GM23338 (cell line): ENCODE data around the gene ZNF609. TPM values are rescaled to one million over a fixed set of nuclear protein-coding genes. Genes with fewer than 3 reads are reported as not detected.
A peak's percentile ranks its signal among the peaks of the same experiment; 100 is the strongest.

ENCODE experiments used
- ATAC-seq: fragments of 200-7000 bp; cut with Tn5 transposase; 3 replicates; pipeline ENCODE4 v1.9.1; 2020
- DNase-seq: peaks from one replicate; pipeline ENCODE4 v3.0.0-alpha.2; 2015; ENCODE audit warnings: low spot score
- H2AFZ ChIP-seq: fragments of 200-600 bp; sonication (generic); 2 replicates; pipeline ENCODE4 v1.8.0; 2016; ENCODE audit warnings: antibody characterized with exemption, mild to moderate bottlenecking, moderate library complexity
- H3F3A ChIP-seq: fragments of 200-600 bp; sonication (generic); replicated peaks from 2 replicates; pipeline ENCODE4 v1.8.0; 2017; ENCODE audit warnings: antibody characterized with exemption, mixed run types, low read depth
- H3K27ac ChIP-seq: fragments of 200-600 bp; sonication (generic); 2 replicates; pipeline ENCODE4 v1.6.1; 2016; ENCODE audit warnings: low read depth
- H3K27me3 ChIP-seq: fragments of 200-600 bp; sonication (generic); 2 replicates; pipeline ENCODE4 v1.8.0; 2016; ENCODE audit warnings: mild to moderate bottlenecking, mixed run types, moderate library complexity; ENCODE audit not compliant: insufficient read depth
- H3K36me3 ChIP-seq: fragments of 200-600 bp; sonication (generic); 2 replicates; pipeline ENCODE4 v1.8.0; 2016; ENCODE audit warnings: mild to moderate bottlenecking; ENCODE audit not compliant: insufficient read depth
- H3K4me1 ChIP-seq: fragments of 200-600 bp; sonication (generic); 2 replicates; pipeline ENCODE4 v1.8.0; 2016; ENCODE audit warnings: mild to moderate bottlenecking, moderate library complexity; ENCODE audit not compliant: insufficient read depth
- H3K4me2 ChIP-seq: fragments of 200-600 bp; sonication (generic); 2 replicates; pipeline ENCODE4 v1.7.1; 2017; ENCODE audit warnings: mixed run types
- H3K4me3 ChIP-seq: fragments of 200-600 bp; sonication (generic); 2 replicates; pipeline ENCODE4 v1.6.1; 2016; ENCODE audit warnings: mixed run types
- H3K79me2 ChIP-seq: fragments of 200-600 bp; sonication (generic); replicated peaks from 2 replicates; pipeline ENCODE4 v1.8.0; 2017; ENCODE audit warnings: mild to moderate bottlenecking; ENCODE audit not compliant: insufficient read depth
- H3K9me2 ChIP-seq: fragments of 200-600 bp; sonication (generic); 2 replicates; pipeline ENCODE4 v1.8.0; 2017; ENCODE audit not compliant: insufficient read depth
- H4K20me1 ChIP-seq: fragments of 200-600 bp; sonication (generic); replicated peaks from 2 replicates; pipeline ENCODE4 v1.8.0; 2017; ENCODE audit warnings: mild to moderate bottlenecking; ENCODE audit not compliant: insufficient read depth
- H3K27ac Mint-ChIP-seq: 2 replicates; pipeline ENCODE4 v1.8.0; 2020; ENCODE audit warnings: inconsistent platforms, mild to moderate bottlenecking, moderate library complexity, mixed read lengths
- H3K27me3 Mint-ChIP-seq: 3 replicates; pipeline ENCODE4 v1.8.0; 2022; ENCODE audit warnings: low read depth, mild to moderate bottlenecking, moderate library complexity, mixed read lengths, inconsistent platforms; ENCODE audit not compliant: insufficient read depth, poor library complexity
- H3K36me3 Mint-ChIP-seq: 3 replicates; pipeline ENCODE4 v1.8.0; 2021; ENCODE audit warnings: low read depth, mild to moderate bottlenecking, inconsistent platforms, moderate library complexity, mixed read lengths
- H3K4me1 Mint-ChIP-seq: 3 replicates; pipeline ENCODE4 v1.8.0; 2020; ENCODE audit warnings: mild to moderate bottlenecking, inconsistent platforms, mixed read lengths
- H3K4me3 Mint-ChIP-seq: 3 replicates; pipeline ENCODE4 v1.8.0; 2021; ENCODE audit warnings: moderate library complexity, mild to moderate bottlenecking, inconsistent platforms, mixed read lengths
- H3K9me3 Mint-ChIP-seq: 3 replicates; pipeline ENCODE4 v1.8.0; 2020; ENCODE audit warnings: moderate library complexity, mild to moderate bottlenecking, inconsistent platforms, mixed read lengths
- EZH2 ChIP-seq: fragments of 200-600 bp; sonication (generic); IDR thresholded peaks from one replicate; pipeline ENCODE4 v1.8.0; 2017; ENCODE audit warnings: antibody characterized with exemption, mild to moderate bottlenecking, low read depth; ENCODE audit not compliant: unreplicated experiment
- EZH2phosphoT487 ChIP-seq: fragments of 200-600 bp; sonication (generic); IDR thresholded peaks from one replicate; pipeline ENCODE4 v1.8.1; 2018; ENCODE audit warnings: antibody characterized with exemption; ENCODE audit not compliant: unreplicated experiment
- JUNB ChIP-seq: IDR thresholded peaks from one replicate; pipeline ENCODE4 v1.6.1; 2016; ENCODE audit warnings: antibody characterized with exemption; ENCODE audit not compliant: unreplicated experiment
- NANOG ChIP-seq: IDR thresholded peaks from 2 replicates; pipeline ENCODE4 v1.6.1; 2016; ENCODE audit warnings: antibody characterized with exemption, borderline replicate concordance
- POLR2AphosphoS5 ChIP-seq: IDR thresholded peaks from 2 replicates; pipeline ENCODE4 v1.6.1; 2016; ENCODE audit warnings: antibody characterized with exemption, low read depth
- ZNF114 ChIP-seq: fragments of 250-450 bp; sonication (Bioruptor Pico); IDR thresholded peaks from 2 replicates; pipeline ENCODE4 v1.5.0; 2020; ENCODE audit warnings: mild to moderate bottlenecking, moderate library complexity
- ZNF462 ChIP-seq: fragments of 250-450 bp; sonication (Bioruptor Pico); IDR thresholded peaks from 2 replicates; pipeline ENCODE4 v1.5.0; 2020; ENCODE audit warnings: mild to moderate bottlenecking, moderate library complexity
- polyA plus RNA-seq: library from polyadenylated mRNA; unstranded; fragments of >200 nt; fragmentation: Nextera tagmentation; extraction: Ambion mirVana; gene quantifications from 2 replicates; pipeline ENCODE4 v1.2.1, GENCODE V29; 2016
- total RNA-seq: library from RNA; depleted of rRNA; stranded (reverse); fragments of >200 nt; shearing (Covaris generic); gene quantifications from 2 replicates; pipeline ENCODE4 v1.2.3, GENCODE V29; 2014
- TF ChIP-seq, protein P1 (sequence below): IDR thresholded peaks from one replicate; pipeline ENCODE4 v1.6.1; 2018; ENCODE audit warnings: antibody characterized with exemption; ENCODE audit not compliant: unreplicated experiment

Gene ZNF609
- total and polyA plus RNA-seq, 2 experiments from 2014 or later = 26.4 to 40.2 TPM

- Histone ChIP-seq H3F3A (no peaks in the 10 kb centered on the region), H3K36me3 (peaks cover 9% of the 10 kb centered on the region), H3K79me2 (no peaks in the 10 kb centered on the region), H3K27ac (no peak overlapping the region), H3K27me3 (no peaks in the 10 kb centered on the region), H4K20me1 (peaks cover 9% of the 10 kb centered on the region; the same call in 1 of the 2 replicates), H3K4me1 (no peaks in the 10 kb centered on the region; the same call in 1 of the 2 replicates), H2AFZ (no peak overlapping the region), H3K9me2 (no peaks in the 10 kb centered on the region), H3K4me2 (no peak overlapping the region), H3K4me3 (no peak overlapping the region)
- DNase-seq (no peak), ATAC-seq (no peak; the same call in 2 of the 3 replicates)
- TF ChIP-seq EZH2 = no peak
- peaks cover 4% of the 10 kb centered on the region for H3K27me3 Mint-ChIP-seq
- no peaks in the 10 kb centered on the region for H3K9me3 Mint-ChIP-seq
- no peak overlapping the region for H3K27ac Mint-ChIP-seq
- no peaks in the 10 kb centered on the region for H3K4me1 Mint-ChIP-seq
- H3K36me3 Mint-ChIP-seq = peaks cover 39% of the 10 kb centered on the region
- no peak overlapping the region for H3K4me3 Mint-ChIP-seq
Measured at GRCh38 chr15:64673866-64674265, 213.5 kb downstream of the ZNF609 start.

GRCh38 chr15:64678126-64678819 is 217.9 kb downstream of the ZNF609 start:
- Histone ChIP-seq H2AFZ (no peak overlapping the region), H3K27ac (0 out of 2 replicates have a peak overlapping the region, but pooled peaks have one; percentile 55), H3K36me3 (peaks cover 26% of the 10 kb centered on the region), H3F3A (0 out of 2 replicates have a peak, but pooled peaks cover 6% of the 10 kb centered on the region), H3K9me2 (no peaks in the 10 kb centered on the region), H3K4me3 (no peak overlapping the region), H3K79me2 (no peaks in the 10 kb centered on the region), H3K4me2 (no peak overlapping the region), H3K4me1 (no peaks in the 10 kb centered on the region), H4K20me1 (peaks cover 9% of the 10 kb centered on the region; the same call in 1 of the 2 replicates), H3K27me3 (no peaks in the 10 kb centered on the region)
- peaks cover 77% of the 10 kb centered on the region for H3K36me3 Mint-ChIP-seq
- H3K9me3 Mint-ChIP-seq = no peaks in the 10 kb centered on the region
- H3K27ac Mint-ChIP-seq = no peak overlapping the region
- no peak for DNase-seq
- no peaks in the 10 kb centered on the region for H3K4me1 Mint-ChIP-seq
- H3K4me3 Mint-ChIP-seq = no peak overlapping the region
- no peak for ATAC-seq
- TF ChIP-seq POLR2AphosphoS5 (no peak), NANOG (no peak), ZNF462 (no peak), ZNF114 (no peak), JUNB (no peak), EZH2phosphoT487 (no peak), EZH2 (no peak)
- TF ChIP-seq, protein P1, sequence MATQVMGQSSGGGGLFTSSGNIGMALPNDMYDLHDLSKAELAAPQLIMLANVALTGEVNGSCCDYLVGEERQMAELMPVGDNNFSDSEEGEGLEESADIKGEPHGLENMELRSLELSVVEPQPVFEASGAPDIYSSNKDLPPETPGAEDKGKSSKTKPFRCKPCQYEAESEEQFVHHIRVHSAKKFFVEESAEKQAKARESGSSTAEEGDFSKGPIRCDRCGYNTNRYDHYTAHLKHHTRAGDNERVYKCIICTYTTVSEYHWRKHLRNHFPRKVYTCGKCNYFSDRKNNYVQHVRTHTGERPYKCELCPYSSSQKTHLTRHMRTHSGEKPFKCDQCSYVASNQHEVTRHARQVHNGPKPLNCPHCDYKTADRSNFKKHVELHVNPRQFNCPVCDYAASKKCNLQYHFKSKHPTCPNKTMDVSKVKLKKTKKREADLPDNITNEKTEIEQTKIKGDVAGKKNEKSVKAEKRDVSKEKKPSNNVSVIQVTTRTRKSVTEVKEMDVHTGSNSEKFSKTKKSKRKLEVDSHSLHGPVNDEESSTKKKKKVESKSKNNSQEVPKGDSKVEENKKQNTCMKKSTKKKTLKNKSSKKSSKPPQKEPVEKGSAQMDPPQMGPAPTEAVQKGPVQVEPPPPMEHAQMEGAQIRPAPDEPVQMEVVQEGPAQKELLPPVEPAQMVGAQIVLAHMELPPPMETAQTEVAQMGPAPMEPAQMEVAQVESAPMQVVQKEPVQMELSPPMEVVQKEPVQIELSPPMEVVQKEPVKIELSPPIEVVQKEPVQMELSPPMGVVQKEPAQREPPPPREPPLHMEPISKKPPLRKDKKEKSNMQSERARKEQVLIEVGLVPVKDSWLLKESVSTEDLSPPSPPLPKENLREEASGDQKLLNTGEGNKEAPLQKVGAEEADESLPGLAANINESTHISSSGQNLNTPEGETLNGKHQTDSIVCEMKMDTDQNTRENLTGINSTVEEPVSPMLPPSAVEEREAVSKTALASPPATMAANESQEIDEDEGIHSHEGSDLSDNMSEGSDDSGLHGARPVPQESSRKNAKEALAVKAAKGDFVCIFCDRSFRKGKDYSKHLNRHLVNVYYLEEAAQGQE = no peak
- peaks cover 11% of the 10 kb centered on the region for H3K27me3 Mint-ChIP-seq
